ENCODE results near the gene UBLCP1.

DNA sequence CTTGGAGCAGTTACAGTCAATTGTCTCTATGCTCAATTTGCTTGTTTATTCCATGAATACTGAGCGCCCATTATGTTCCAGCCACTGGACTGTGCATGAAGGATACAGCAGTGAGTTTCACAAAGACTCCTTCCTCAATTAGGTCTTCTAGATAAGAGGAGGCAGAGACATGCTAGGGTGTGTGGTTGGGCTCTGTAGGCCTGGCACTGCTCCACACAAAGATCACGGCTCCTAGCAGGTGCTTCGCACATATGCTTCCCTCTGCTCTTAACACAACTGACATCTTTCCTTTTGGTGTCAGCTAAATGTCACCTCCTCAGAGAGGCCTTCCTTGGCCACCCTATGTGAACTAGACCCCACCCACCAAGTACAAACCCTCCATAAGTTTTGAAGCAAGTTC lies 56.3 kb downstream of the UBLCP1 start:
- TF ChIP-seq CTCF (IDR thresholded peaks at IDR 0.05) (no peak), POLR2A (IDR thresholded peaks at IDR 0.05) (no peak)
